Activated T-cell treated with anti-CD3 and anti-CD28 coated beads, Interleukin-2, amount 50 U/mL, for 4 hours (primary cell): ENCODE results near the gene SDE2. TPM values are rescaled to one million over a fixed set of nuclear protein-coding genes. Genes with fewer than 3 reads are reported as not detected.
"Not testable (repeated sequence)": the region's sequence is repeated elsewhere in the genome, so short reads cannot be mapped to it uniquely, and the experiment has no call there.

Source experiments
- ATAC-seq, 2 donors: fragments of 200-7000 bp; cut with Tn5 transposase; one replicate each; pipeline ENCODE4 v1.10.0; 2021
- DNase-seq: peaks from one replicate; pipeline ENCODE4 v3.0.0-alpha.2; 2020
- H3K27me3 Mint-ChIP-seq: one replicate; pipeline ENCODE4 v1.8.0; 2021; ENCODE audit warnings: low read depth, mixed read lengths
- H3K36me3 Mint-ChIP-seq: one replicate; pipeline ENCODE4 v1.8.0; 2022; ENCODE audit warnings: mixed read lengths; ENCODE audit not compliant: insufficient read depth
- H3K4me1 Mint-ChIP-seq: one replicate; pipeline ENCODE4 v1.8.0; 2021; ENCODE audit warnings: low read depth, mixed read lengths
- H3K4me3 Mint-ChIP-seq: one replicate; pipeline ENCODE4 v1.8.0; 2021; ENCODE audit warnings: mild to moderate bottlenecking, moderate library complexity, mixed read lengths
- H3K9me3 Mint-ChIP-seq: one replicate; pipeline ENCODE4 v1.8.0; 2021; ENCODE audit warnings: mixed read lengths
- total RNA-seq, 3 donors: library from RNA; stranded (reverse); gene quantifications; one replicate each; pipeline ENCODE4 v1.2.1, GENCODE V29; 2021

SDE2 gene
- total RNA-seq, 3 donors from 2014 or later = 27.3 to 28.8 (median 28.5) TPM

- not testable (repeated sequence) for H3K27me3 Mint-ChIP-seq, H3K36me3 Mint-ChIP-seq, ATAC-seq, H3K9me3 Mint-ChIP-seq, DNase-seq
- peak overlapping the region; percentile 100 for H3K4me3 Mint-ChIP-seq
- H3K4me1 Mint-ChIP-seq = peaks cover 68% of the 10 kb centered on the region
Observed at GRCh38 chr1:226000493-226001081, 1.4 kb upstream of the SDE2 start.

GRCh38 chr1:225999912-226000337 is 782 bp upstream of the SDE2 start:
- H3K4me1 Mint-ChIP-seq = peaks cover 73% of the 10 kb centered on the region
- no peaks in the 10 kb centered on the region for H3K27me3 Mint-ChIP-seq
- H3K9me3 Mint-ChIP-seq = no peaks in the 10 kb centered on the region
- H3K36me3 Mint-ChIP-seq = peaks cover 14% of the 10 kb centered on the region
- DNase-seq = no peak
- H3K4me3 Mint-ChIP-seq = peak overlapping the region; percentile 100
- peak; percentile 15 to 19 for ATAC-seq

GRCh38 chr1:225998560-225999226 is 450 bp downstream of the SDE2 start:
- Mint-ChIP-seq H3K9me3 (no peaks in the 10 kb centered on the region), H3K27me3 (no peaks in the 10 kb centered on the region), H3K36me3 (peaks cover 21% of the 10 kb centered on the region), H3K4me1 (peaks cover 76% of the 10 kb centered on the region), H3K4me3 (peak overlapping the region; percentile 100)
- ATAC-seq = peak; percentile 17 to 20
- DNase-seq = no peak

- peaks cover 27% of the 10 kb centered on the region for H3K36me3 Mint-ChIP-seq
- H3K4me1 Mint-ChIP-seq = peaks cover 61% of the 10 kb centered on the region
- H3K9me3 Mint-ChIP-seq = no peaks in the 10 kb centered on the region
- no peaks in the 10 kb centered on the region for H3K27me3 Mint-ChIP-seq
- ATAC-seq (no peak), DNase-seq (no peak)
- peak overlapping the region; percentile 100 for H3K4me3 Mint-ChIP-seq
Observed at GRCh38 chr1:225996946-225997545, 2.1 kb downstream of the SDE2 start.

- no peaks in the 10 kb centered on the region for H3K27me3 Mint-ChIP-seq
- H3K4me1 Mint-ChIP-seq = peaks cover 60% of the 10 kb centered on the region
Observed at GRCh38 chr1:225995919-225996864, 3.0 kb downstream of the SDE2 start.

GRCh38 chr1:225990705-225991464 is 8.3 kb downstream of the SDE2 start:
- ATAC-seq (peak; percentile 30 to 54), DNase-seq (no peak)
- Mint-ChIP-seq H3K36me3 (peaks cover 49% of the 10 kb centered on the region), H3K4me3 (peak overlapping the region; percentile 4), H3K4me1 (peaks cover 43% of the 10 kb centered on the region), H3K9me3 (no peaks in the 10 kb centered on the region), H3K27me3 (no peaks in the 10 kb centered on the region)

More at GRCh38 chr1:225995919-225996864, 3.0 kb downstream of the SDE2 start:
- peak overlapping the region; percentile 75 for H3K4me3 Mint-ChIP-seq
- ATAC-seq (no peak), DNase-seq (no peak)
- H3K9me3 Mint-ChIP-seq = no peaks in the 10 kb centered on the region
- H3K36me3 Mint-ChIP-seq = peaks cover 35% of the 10 kb centered on the region

GRCh38 chr1:225987491-225988316 is 11.4 kb downstream of the SDE2 start:
- Mint-ChIP-seq H3K4me3 (no peak overlapping the region), H3K36me3 (peaks cover 51% of the 10 kb centered on the region), H3K9me3 (no peaks in the 10 kb centered on the region), H3K27me3 (no peaks in the 10 kb centered on the region), H3K4me1 (peaks cover 32% of the 10 kb centered on the region)
- DNase-seq (no peak), ATAC-seq (peak in 1 of 2 donors; percentile 46)

GRCh38 chr1:225981714-225982113 is 17.4 kb downstream of the SDE2 start:
- peaks cover 11% of the 10 kb centered on the region for H3K4me1 Mint-ChIP-seq
- no peaks in the 10 kb centered on the region for H3K27me3 Mint-ChIP-seq
- peaks cover 36% of the 10 kb centered on the region for H3K36me3 Mint-ChIP-seq
- ATAC-seq (no peak), DNase-seq (no peak)
- no peak overlapping the region for H3K4me3 Mint-ChIP-seq
- no peaks in the 10 kb centered on the region for H3K9me3 Mint-ChIP-seq

- H3K9me3 Mint-ChIP-seq = no peaks in the 10 kb centered on the region
- no peak for ATAC-seq
- H3K36me3 Mint-ChIP-seq = peaks cover 25% of the 10 kb centered on the region
- no peaks in the 10 kb centered on the region for H3K27me3 Mint-ChIP-seq
- DNase-seq = no peak
- H3K4me3 Mint-ChIP-seq = no peak overlapping the region
- peaks cover 5% of the 10 kb centered on the region for H3K4me1 Mint-ChIP-seq
Observed at GRCh38 chr1:225980005-225980836, 18.9 kb downstream of the SDE2 start.

GRCh38 chr1:225979421-225979820 is 19.7 kb downstream of the SDE2 start:
- no peak for ATAC-seq

GRCh38 chr1:225977937-225978748 is 21.0 kb downstream of the SDE2 start:
- Mint-ChIP-seq H3K9me3 (no peaks in the 10 kb centered on the region), H3K27me3 (no peaks in the 10 kb centered on the region), H3K4me3 (no peak overlapping the region), H3K36me3 (peaks cover 15% of the 10 kb centered on the region), H3K4me1 (peaks cover 5% of the 10 kb centered on the region)
- DNase-seq (no peak), ATAC-seq (no peak)

More at GRCh38 chr1:225979421-225979820, 19.7 kb downstream of the SDE2 start:
- H3K4me1 Mint-ChIP-seq = peaks cover 5% of the 10 kb centered on the region
- no peaks in the 10 kb centered on the region for H3K9me3 Mint-ChIP-seq
- H3K36me3 Mint-ChIP-seq = peaks cover 21% of the 10 kb centered on the region
- no peak overlapping the region for H3K4me3 Mint-ChIP-seq
- no peaks in the 10 kb centered on the region for H3K27me3 Mint-ChIP-seq
- DNase-seq = no peak

GRCh38 chr1:225975146-225975545 is 24.0 kb downstream of the SDE2 start:
- not testable (repeated sequence) for H3K4me3 Mint-ChIP-seq, H3K9me3 Mint-ChIP-seq, DNase-seq, H3K4me1 Mint-ChIP-seq, H3K36me3 Mint-ChIP-seq, ATAC-seq, H3K27me3 Mint-ChIP-seq
